Inflammatory macrophage treated with lipopolysaccharide for 1 hour (primary cell): ENCODE measurements around the gene GPD2.
"Not testable (repeated sequence)": the region's sequence is repeated elsewhere in the genome, so short reads cannot be mapped to it uniquely, and the experiment has no call there.

ENCODE experiments used
- DNase-seq, 2 donors: peaks; one replicate each; pipeline ENCODE4 v3.0.0-alpha.2; 2020 to 2022

GPD2 gene

DNA sequence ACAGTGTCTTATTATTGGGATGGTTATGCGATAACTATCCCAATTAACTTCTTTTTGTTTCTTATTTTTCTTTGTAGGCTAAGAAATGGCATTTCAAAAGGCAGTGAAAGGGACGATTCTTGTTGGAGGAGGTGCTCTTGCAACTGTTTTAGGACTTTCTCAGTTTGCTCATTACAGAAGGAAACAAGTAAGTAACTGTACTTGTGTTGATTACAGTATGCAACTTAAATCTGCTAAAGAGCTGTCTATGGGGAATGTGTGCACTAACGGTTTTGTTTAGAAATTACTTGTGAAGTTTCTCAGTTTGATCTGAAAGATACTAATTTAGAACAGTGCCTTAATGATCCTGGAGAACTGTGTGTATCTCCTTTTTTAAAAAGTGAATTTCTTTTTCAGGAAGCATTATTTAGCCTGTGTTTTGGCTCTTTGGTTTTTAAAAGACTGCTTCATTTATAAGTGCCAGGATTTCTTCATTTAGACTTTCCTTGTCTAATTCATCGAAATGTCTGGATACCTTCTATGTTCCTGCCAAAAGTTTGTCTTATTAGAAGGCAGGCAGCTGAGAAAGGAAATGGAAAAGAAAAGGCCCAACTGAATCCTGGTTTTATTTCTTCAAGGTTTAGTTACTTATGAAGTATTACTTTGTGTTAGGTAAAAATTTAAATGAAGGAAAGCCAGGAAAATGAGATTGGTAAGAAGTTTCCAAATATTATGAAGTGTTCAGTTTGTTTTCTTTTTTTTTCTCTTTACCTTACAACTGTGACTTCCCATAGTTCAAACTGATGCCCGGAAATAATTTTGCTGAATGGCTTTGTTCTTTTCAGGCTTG lies 40.1 kb downstream of the GPD2 start:
- no peak for DNase-seq

GRCh38 chr2:156476850-156477206 lies 40.6 kb downstream of the GPD2 start:
- DNase-seq: no peak

DNA sequence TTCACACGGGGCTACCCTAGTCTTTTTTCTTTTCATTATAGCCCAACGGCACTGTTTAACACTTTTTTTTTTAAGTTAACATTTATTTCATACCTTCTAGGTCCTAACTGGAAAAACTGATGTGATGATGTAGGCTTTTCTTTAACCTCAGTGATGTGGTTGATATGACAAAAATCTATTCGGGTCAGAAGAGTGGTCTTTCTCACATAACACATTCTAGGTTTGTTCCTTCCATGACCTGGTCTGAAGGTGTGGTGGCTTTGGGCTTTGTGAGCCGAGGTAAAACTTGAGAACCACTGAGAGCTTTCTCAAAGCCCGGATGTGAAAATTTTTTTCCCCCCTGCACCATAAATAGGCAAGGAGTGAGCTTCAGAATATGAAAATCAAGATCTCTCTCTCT lies 44.2 kb downstream of the GPD2 start:
- no peak for DNase-seq

DNA sequence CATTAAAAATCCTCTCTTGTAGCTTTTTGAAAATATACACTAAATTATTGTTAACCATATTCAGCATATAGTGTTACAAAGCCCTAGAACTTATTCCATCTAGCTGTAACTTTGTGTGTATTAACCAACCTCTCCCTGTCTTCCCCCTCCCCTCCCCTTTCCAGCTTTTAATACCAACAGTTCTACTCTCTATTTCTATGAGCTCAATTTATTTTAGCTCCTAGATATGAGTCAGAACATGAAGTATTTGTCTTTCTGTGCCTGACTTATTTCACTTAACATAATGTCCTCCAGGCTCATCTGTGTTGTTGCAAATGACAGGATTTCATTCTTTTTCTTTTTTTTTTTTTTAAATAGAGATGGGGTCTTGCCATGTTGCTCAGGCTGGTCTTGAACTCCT lies 45.1 kb downstream of the GPD2 start:
- no peak for DNase-seq

GRCh38 chr2:156483741-156484173 lies 47.6 kb downstream of the GPD2 start:
- no peak for DNase-seq

DNA sequence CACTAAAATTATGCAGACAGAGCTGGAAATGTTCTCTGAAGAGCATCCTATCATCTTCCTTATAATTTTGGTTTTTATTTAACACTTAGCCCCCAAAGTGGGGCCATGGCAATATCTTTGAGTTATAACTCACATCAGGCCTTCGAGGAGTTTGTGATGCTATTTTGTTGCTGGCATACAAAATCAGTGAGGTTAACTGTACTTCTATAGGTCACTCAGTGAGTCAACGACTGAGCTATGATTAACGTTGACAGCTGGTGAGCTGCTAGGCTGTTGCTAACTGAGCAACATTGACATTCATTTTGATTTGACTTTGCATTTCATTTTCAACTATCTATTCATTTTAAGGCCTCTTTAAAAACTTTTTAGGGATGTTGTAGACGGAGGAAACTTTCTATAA lies 50.0 kb downstream of the GPD2 start:
- DNase-seq: no peak

GRCh38 chr2:156486614-156487013 lies 50.4 kb downstream of the GPD2 start:
- DNase-seq: no peak

- DNase-seq: no peak
These were observed 53.0 kb downstream of the GPD2 start for GRCh38 chr2:156489195-156489594.

- DNase-seq: no peak
These were observed 53.7 kb downstream of the GPD2 start for GRCh38 chr2:156489750-156490465.

DNA sequence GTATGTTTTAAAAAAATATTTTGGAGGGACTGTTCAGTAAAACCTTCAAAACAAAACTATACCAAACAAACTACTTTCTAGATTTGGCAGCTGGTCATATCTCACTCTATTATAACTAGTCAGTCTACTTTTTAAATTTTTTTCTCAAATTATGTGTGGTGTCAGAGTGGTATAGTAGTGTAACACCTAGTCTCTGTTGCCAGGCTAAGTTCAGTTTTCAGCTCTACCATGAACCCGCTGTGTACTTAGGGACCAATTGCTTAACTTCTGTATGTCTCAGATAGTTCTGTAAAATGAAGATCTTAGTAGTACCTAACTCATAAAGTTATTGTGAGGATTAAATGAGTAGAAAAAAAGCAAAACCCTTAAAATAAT lies 54.3 kb downstream of the GPD2 start:
- peak in 1 of 2 donors; percentile 12 for DNase-seq

DNA sequence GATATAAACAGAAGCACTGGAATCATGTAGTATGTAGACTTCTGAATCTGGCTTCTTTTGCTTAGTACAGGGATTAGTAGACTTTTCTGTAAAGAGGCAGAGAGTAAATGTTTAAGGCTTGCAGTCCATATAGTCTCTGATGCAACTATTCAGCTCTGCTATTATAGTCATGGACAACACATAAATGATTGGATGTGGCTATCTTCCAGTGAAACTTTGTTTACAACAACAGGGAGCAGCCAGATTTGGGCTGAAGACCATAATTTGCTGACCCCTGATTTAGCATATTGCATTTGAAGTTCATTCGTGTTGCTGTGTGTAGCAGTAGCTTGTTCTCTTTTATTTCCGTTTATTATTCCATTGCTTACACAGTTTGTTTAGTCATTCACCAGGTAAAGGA lies 55.0 kb downstream of the GPD2 start:
- no peak for DNase-seq

- no peak for DNase-seq
These were observed 56.8 kb downstream of the GPD2 start for GRCh38 chr2:156492979-156493378.

DNA sequence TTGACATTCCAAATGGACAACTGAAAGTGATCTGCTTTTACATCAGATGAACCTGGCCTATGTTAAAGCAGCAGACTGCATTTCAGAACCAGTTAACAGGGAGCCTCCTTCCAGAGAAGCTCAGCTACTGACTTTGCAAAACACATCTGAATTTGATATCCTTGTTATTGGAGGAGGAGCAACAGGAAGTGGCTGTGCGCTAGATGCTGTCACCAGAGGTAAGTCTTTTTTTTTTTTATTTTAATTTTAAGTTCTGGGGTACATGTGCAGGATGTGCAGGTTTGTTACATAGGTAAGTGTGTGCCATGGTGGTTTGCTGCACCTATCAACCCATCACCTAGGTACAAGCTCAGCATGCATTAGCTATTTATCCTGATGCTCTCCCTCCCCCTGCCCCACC lies 59.8 kb downstream of the GPD2 start:
- DNase-seq: not testable (repeated sequence)

DNA sequence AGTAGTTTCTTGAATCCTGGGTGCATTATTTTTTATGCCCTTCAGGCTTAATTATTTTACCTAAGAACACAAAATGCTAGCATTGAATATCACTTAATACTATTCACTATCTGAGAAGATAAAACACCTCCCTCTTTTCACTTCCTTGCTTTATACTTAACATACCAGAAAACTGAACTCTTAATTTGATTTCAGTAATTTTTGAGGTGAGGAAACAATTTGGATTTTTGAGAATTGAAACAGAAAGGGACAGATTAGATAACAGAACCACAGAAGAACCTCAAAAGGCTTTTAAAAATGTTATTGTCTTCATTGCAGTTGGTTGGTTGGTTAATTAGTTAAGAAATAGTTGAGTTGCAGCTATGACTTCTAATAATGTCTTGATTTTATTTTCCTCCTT lies 69.5 kb downstream of the GPD2 start:
- DNase-seq: no peak

DNA sequence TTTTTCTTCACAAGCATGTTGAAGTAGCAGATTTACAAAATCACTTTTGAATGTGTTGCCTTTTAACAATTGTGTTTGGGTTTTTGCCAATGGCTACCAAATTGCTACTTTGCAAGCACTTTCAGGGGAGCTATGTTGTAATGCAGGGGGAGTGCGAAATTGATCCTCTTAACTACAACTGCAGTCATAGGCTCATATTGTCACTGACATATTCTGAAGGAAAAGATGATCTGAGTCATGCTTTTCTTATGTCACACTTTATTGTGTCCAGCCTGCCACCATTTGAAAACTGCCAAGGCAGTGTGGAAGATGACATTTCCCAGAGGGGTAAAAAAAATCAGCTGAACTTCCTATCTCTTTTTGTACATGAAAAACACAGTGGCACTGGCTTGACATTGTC lies 74.9 kb downstream of the GPD2 start:
- DNase-seq: peak; percentile 16 to 20

- DNase-seq: no peak
These were observed 75.6 kb downstream of the GPD2 start for GRCh38 chr2:156511803-156512202.

DNA sequence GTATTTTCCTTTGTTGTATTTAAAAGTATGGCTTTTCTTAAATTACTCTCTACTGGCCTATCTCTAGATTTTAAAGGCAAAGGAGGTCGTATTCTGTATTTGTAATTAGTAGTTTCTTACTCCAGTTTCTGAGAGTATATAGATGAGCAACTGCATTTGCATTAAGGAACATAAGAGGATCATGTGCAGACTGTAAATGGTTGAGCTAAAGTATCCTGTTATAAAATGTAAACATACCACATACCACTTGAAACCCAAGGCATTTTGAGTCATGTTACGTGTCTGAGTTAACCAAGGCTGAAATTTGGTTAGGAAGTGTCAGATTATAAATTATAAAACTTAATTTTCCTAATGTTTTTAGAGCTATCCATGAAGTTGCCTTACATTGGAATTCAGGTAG lies 76.3 kb downstream of the GPD2 start:
- DNase-seq: no peak

DNA sequence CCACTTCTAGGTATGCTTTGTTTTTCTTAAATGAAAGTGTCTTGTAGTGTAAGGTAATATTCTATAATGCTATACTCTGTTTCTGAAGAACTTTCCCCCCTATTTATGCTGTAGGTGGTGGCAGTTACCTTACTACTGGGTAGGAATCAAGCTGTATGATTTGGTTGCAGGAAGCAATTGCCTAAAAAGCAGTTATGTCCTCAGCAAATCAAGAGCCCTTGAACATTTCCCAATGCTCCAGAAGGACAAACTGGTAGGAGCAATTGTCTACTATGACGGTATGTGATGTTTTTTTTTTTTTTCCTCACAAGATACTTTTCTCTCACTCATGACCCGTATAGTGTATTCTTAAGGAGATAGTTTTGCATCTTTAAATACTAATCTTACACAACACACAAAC lies 77.0 kb downstream of the GPD2 start:
- no peak for DNase-seq

DNA sequence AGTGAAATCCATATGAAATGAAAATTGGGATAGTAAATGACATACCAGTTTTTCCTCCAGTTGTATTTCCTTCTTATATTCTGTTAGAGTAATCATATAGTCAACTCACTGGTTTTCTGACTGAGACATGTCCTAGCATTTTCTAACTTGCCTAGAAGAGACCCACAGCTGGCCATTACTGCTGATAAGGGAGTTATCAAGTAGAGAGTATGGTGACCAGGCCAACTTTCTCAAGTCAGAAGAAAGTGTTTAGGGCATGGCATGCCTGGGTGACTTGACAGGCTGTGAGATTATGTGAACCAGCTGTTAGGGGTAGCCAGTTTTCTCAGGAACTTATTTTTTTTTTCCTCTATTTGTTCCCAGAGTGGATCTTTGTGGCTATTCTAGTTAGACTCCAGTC lies 81.2 kb downstream of the GPD2 start:
- DNase-seq: no peak

- DNase-seq: no peak
These were observed 82.0 kb downstream of the GPD2 start for GRCh38 chr2:156518138-156518537.

- no peak for DNase-seq
These were observed 86.8 kb downstream of the GPD2 start for GRCh38 chr2:156522864-156523440.

DNA sequence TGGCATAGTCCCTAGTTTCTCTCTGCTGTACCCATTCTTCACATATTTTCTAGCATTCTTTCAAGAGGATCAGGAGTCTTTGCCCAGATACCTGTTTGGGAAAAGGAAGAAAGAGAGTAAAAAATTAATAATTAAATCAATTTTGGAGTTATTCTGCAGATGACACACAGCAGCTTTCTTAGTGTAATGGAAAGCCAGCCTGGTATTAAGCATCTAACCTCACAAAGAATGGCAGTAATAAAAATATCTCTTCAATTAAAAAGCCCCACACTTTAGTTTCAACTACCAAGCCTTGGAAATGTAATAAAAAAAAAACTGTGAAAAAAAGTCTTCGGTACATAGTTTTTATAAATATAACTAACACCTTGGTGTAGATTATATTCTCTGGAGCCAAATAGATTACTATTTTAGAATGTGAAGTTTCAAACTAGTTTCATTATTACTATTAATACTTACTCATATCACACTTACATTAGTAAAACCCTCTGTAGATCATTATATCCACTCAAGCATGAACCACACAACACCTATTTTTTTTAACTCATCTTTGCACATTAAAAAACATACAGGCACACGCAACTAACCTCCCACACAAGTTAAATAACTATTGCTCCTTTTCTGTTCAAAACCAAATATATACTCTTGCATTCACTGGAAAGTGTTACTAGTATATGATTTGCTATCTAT lies 90.9 kb downstream of the GPD2 start:
- DNase-seq: no peak

GRCh38 chr2:156528583-156528982 lies 92.4 kb downstream of the GPD2 start:
- not testable (repeated sequence) for DNase-seq

GRCh38 chr2:156532989-156533388 lies 96.8 kb downstream of the GPD2 start:
- no peak for DNase-seq
